OCI-LY7 (cell line): Measurements from ENCODE around the gene C12orf75. TPM values are rescaled to one million over a fixed set of nuclear protein-coding genes. Genes with fewer than 3 reads are reported as not detected.
A peak's percentile ranks its signal among the peaks of the same experiment; 100 is the strongest.
"Not testable (repeated sequence)": the region's sequence is repeated elsewhere in the genome, so short reads cannot be mapped to it uniquely, and the experiment has no call there.

Experiments used
- BruUV-seq: library from RNA; stranded (reverse); fragments of 400-500 nt; replicated peaks from 2 replicates; lab custom pipeline; 2021; lab: Mats Ljungman, UMichigan
- CTCF ChIA-PET: fragments of 300-600 bp; sonication (Branson Sonifier 250); formaldehyde crosslinking; loops from one replicate; lab custom pipeline; 2022; ENCODE audit warnings: antibody characterized with exemption; ENCODE audit not compliant: unreplicated experiment; lab: Charles Lee
- POLR2A ChIA-PET: fragments of 300-600 bp; sonication (Branson Sonifier 250); formaldehyde crosslinking; loops from one replicate; lab custom pipeline; 2022; ENCODE audit warnings: antibody characterized with exemption; lab: Charles Lee
- DNase-seq: peaks from one replicate; pipeline ENCODE4 v3.0.0-alpha.2; 2015; ENCODE audit warnings: low spot score
- H2AFZ ChIP-seq: fragments of 200-600 bp; sonication (generic), shearing (Covaris generic); 2 replicates; pipeline ENCODE4 v1.6.1; 2014; ENCODE audit warnings: mild to moderate bottlenecking, antibody characterized with exemption, low read length, moderate library complexity
- H3K27ac ChIP-seq: fragments of 200-600 bp; sonication (generic); 2 replicates; pipeline ENCODE4 v1.5.1; 2014; ENCODE audit warnings: mixed run types, low read depth, mild to moderate bottlenecking, moderate library complexity, low read length, inconsistent platforms; ENCODE audit not compliant: poor library complexity, severe bottlenecking
- H3K36me3 ChIP-seq: fragments of 200-600 bp; sonication (generic); 2 replicates; pipeline ENCODE4 v1.6.1; 2014; ENCODE audit warnings: mild to moderate bottlenecking, antibody characterized with exemption, low read length, moderate library complexity, mixed read lengths; ENCODE audit not compliant: insufficient read depth
- H3K4me1 ChIP-seq: fragments of 200-600 bp; sonication (generic); 2 replicates; pipeline ENCODE4 v1.5.1; 2014; ENCODE audit warnings: mild to moderate bottlenecking, low read length; ENCODE audit not compliant: insufficient read depth, poor library complexity, severe bottlenecking
- H3K4me2 ChIP-seq: fragments of 200-600 bp; sonication (generic); 2 replicates; pipeline ENCODE4 v1.6.1; 2014; ENCODE audit warnings: mild to moderate bottlenecking, low read length
- H3K4me3 ChIP-seq: fragments of 200-600 bp; sonication (generic); 2 replicates; pipeline ENCODE4 v1.5.1; 2014; ENCODE audit warnings: mild to moderate bottlenecking, low read depth, low read length; ENCODE audit not compliant: poor library complexity, severe bottlenecking
- H3K79me2 ChIP-seq: fragments of 200-600 bp; sonication (generic); 2 replicates; pipeline ENCODE4 v1.6.1; 2016; ENCODE audit warnings: low read depth, mild to moderate bottlenecking, low read length, moderate library complexity, mixed read lengths; ENCODE audit not compliant: insufficient read depth
- H3K9me2 ChIP-seq: fragments of 200-600 bp; sonication (generic); 2 replicates; pipeline ENCODE4 v1.6.1; 2016; ENCODE audit warnings: mild to moderate bottlenecking, low read length, mixed read lengths; ENCODE audit not compliant: insufficient read depth
- H3K9me3 ChIP-seq: fragments of 200-600 bp; sonication (generic); 2 replicates; pipeline ENCODE4 v1.6.1; 2014; ENCODE audit warnings: mild to moderate bottlenecking, mixed run types, low read length, mixed read lengths
- H4K20me1 ChIP-seq: fragments of 200-600 bp; sonication (generic); 2 replicates; pipeline ENCODE4 v1.6.1; 2014; ENCODE audit warnings: mild to moderate bottlenecking, antibody characterized with exemption, low read length, moderate library complexity, mixed read lengths; ENCODE audit not compliant: insufficient read depth
- CTCF ChIP-seq: fragments of 200-600 bp; sonication (generic); conservative IDR thresholded peaks from 2 replicates; pipeline ENCODE4 v1.5.1; 2014; ENCODE audit warnings: mild to moderate bottlenecking, antibody characterized with exemption, low read length, moderate library complexity, mixed read lengths
- EZH2phosphoT487 ChIP-seq: fragments of 200-600 bp; sonication (generic); IDR thresholded peaks from 2 replicates; pipeline ENCODE4 v1.6.1; 2018; ENCODE audit warnings: low read depth, borderline replicate concordance, mild to moderate bottlenecking, mixed run types, antibody characterized with exemption, low read length, moderate library complexity, mixed read lengths
- intact Hi-C: fragments of 100-400 bp; cut with micrococcal nuclease; formaldehyde crosslinking; loops from one replicate; pipeline ENCODE4 v1.10.0; 2022; ENCODE audit not compliant: unreplicated experiment
- total RNA-seq, 2 experiments: library from RNA; depleted of rRNA in 1 of 2; stranded (reverse); fragments of >200 nt in 1 of 2; shearing (Covaris generic) in 1 of 2; gene quantifications; 2 replicates each; pipeline ENCODE4 v1.2.3, GENCODE V29; 2014 to 2022

Gene C12orf75
- total RNA-seq, 2 experiments from 2014 or later = 147 to 505 TPM

DNA sequence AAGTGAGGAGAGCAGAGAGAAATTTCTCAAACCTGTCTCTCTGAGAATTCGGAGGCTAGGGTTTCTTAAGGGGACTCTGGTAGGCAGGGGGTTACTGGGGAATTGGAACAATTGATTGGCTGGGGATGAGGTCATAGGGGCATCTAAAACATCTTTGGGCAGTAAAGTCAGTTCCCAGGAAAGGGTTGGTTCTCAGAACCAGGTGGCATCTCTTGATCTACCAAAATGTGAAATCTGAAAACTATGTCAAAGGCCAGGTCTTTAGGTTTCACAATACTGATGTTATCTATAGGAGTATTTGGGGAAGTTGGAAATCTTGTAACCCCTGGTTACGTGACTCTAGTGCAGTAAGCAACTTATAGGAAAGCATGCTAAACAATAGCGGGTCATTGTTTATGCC, 6.9 kb downstream of the C12orf75 start:
- Histone ChIP-seq H3K27ac (no peak overlapping the region), H4K20me1 (peaks cover 25% of the 10 kb centered on the region), H3K36me3 (peaks cover 96% of the 10 kb centered on the region), H3K9me2 (no peaks in the 10 kb centered on the region), H3K9me3 (peaks cover 39% of the 10 kb centered on the region), H3K4me1 (peaks cover 60% of the 10 kb centered on the region), H3K4me3 (no peak overlapping the region), H2AFZ (no peak overlapping the region), H3K4me2 (no peak overlapping the region), H3K79me2 (peaks cover 100% of the 10 kb centered on the region)
- no TSS peak for BruUV-seq
- CTCF ChIA-PET = no interaction called here
- intact Hi-C loops = loop anchor here (10.0 kb wide), 1 partner anchor 863 kb away; no protein-coding TSS in a partner anchor
- TF ChIP-seq CTCF (no peak), EZH2phosphoT487 (no peak)
- POLR2A ChIA-PET = interaction anchor here (1.8 to 2.9 kb wide), 2 partner anchors 12 to 20 kb away, joined by 18 read pairs; no protein-coding TSS in a partner anchor
- DNase-seq = no peak

- intact Hi-C loops = loop anchor here (10.0 kb wide), 1 partner anchor 864 kb away; no protein-coding TSS in a partner anchor
- BruUV-seq = no TSS peak
- ChIA-PET POLR2A (interaction anchor here (1.8 to 2.9 kb wide), 3 partner anchors 9 to 18 kb away, joined by 7 to 18 read pairs (median 18); partner anchors contain the start of gene C12orf75), CTCF (no interaction called here)
- no peak overlapping the region for H2AFZ ChIP-seq
- H3K4me2 ChIP-seq = no peak overlapping the region
- no peak overlapping the region for H3K4me3 ChIP-seq
- DNase-seq = no peak
- no peak overlapping the region for H3K27ac ChIP-seq
- peaks cover 99% of the 10 kb centered on the region for H3K36me3 ChIP-seq
- H4K20me1 ChIP-seq = peaks cover 22% of the 10 kb centered on the region
- no peak for TF ChIP-seq EZH2phosphoT487
- TF ChIP-seq CTCF = no peak
- H3K9me3 ChIP-seq = peaks cover 39% of the 10 kb centered on the region
- peaks cover 100% of the 10 kb centered on the region for H3K79me2 ChIP-seq
- peaks cover 50% of the 10 kb centered on the region for H3K4me1 ChIP-seq
- H3K9me2 ChIP-seq = no peaks in the 10 kb centered on the region
Measured at GRCh38 chr12:105338966-105339365, 8.5 kb downstream of the C12orf75 start.

DNA sequence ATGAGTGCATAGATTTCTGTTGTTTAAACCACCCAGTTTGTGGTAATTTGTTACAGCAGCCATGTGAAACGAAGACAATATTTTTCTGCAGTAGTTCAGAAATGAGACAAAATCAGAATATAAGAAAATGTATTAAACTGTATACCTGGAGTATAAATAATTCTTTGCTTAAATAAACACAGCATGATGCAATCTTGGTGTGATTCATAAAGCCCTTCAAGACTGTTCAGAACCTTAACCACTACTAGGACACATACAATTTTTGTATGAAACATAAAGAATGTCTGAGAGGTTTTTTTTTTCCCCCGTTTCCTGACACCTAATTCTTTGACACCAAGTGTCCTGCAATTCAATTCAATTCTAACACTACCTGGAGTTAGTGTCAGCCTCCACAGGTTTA, 10.5 kb downstream of the C12orf75 start:
- H3K4me1 ChIP-seq = peaks cover 29% of the 10 kb centered on the region
- intact Hi-C loops = no loop called here
- H3K4me2 ChIP-seq = no peak overlapping the region
- DNase-seq = no peak
- TF ChIP-seq CTCF (no peak), EZH2phosphoT487 (no peak)
- H4K20me1 ChIP-seq = peaks cover 4% of the 10 kb centered on the region; the same call in 1 of the 2 replicates
- no peak overlapping the region for H2AFZ ChIP-seq
- H3K9me3 ChIP-seq = peaks cover 39% of the 10 kb centered on the region
- no TSS peak for BruUV-seq
- CTCF ChIA-PET = no interaction called here
- POLR2A ChIA-PET = interaction anchor here (1.0 kb wide), 1 partner anchor 16 kb away, joined by 3 read pairs; no protein-coding TSS in a partner anchor
- no peak overlapping the region for H3K4me3 ChIP-seq
- H3K36me3 ChIP-seq = peaks cover 96% of the 10 kb centered on the region
- H3K79me2 ChIP-seq = peaks cover 100% of the 10 kb centered on the region
- H3K27ac ChIP-seq = no peak overlapping the region
- H3K9me2 ChIP-seq = no peaks in the 10 kb centered on the region

DNA sequence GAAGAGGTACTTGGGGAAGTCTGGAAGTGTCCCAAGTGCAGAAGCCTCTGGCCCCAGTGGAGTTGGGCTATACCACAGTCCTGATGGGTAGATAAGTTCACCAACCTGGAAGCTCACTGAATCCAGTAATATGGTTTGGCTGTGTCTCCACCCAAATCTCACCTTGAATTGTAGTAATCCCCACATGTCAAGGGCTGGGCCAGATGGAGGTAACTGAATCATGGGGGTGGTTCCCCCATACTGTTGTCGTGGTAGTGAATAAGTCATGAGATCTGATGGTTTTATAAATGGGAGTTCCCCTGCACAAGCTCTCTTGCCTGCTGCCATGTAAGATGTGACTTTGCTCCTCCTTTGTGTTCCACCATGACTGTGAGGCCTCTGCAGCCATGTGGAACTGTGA, 11.1 kb downstream of the C12orf75 start:
- H3K9me2 ChIP-seq, DNase-seq, H4K20me1 ChIP-seq, H3K27ac ChIP-seq, BruUV-seq, H2AFZ ChIP-seq, intact Hi-C loops, CTCF ChIA-PET, H3K4me3 ChIP-seq: not testable (repeated sequence)
- POLR2A ChIA-PET = interaction anchor here (1.0 to 1.4 kb wide), 2 partner anchors 10 to 16 kb away, joined by 3 to 4 read pairs; no protein-coding TSS in a partner anchor
- Histone ChIP-seq H3K9me3 (peaks cover 33% of the 10 kb centered on the region), H3K36me3 (peaks cover 93% of the 10 kb centered on the region), H3K79me2 (peaks cover 100% of the 10 kb centered on the region), H3K4me2 (0 out of 2 replicates have a peak overlapping the region, but pooled peaks have one; percentile 6), H3K4me1 (peaks cover 26% of the 10 kb centered on the region)
